ENCODE results near the gene AP5S1.

AP5S1 gene

DNA sequence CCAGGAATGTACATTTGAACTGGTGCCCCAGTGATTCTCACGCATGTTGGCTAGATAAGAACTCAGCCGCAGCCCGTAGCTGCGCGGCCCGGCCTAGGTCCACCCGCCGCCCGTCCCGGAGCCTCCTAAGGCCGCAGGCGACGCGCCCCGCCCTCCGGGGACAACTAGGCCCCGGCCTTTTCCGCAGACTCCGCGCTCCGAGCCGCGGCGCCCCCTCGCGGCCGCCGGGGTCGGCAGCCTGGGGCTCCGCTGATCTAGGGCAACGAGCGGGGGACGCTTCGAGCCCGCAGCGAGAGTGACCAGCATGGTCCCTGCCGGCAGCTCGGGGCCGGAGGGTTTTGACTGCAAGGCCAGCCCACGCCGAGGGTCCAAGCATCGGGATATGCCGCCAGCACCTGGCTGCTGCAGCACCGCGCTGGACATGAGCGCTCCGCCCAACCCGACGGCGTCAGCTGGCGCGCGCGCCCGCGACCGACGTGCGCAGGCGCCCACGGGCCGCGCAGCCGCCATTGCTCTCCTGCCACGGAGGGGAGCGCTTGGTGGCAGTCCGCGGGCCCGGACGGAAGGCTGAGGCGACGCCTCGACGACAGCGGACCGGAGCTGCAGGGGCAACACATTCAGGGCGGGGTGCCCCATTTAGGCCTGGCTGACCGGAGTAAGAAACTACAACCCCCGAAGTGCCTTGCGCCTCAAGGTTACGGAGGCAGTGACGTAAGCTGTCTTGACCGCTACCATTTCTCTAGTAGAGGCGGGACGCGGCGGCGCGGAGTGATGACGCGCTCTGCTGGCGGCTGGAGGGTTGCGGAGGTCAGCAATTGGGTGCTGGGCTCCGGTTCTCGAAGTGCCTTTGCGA, at the start of gene AP5S1:
Gene AP5S1 (plus strand): TSS at position 500 of the 853 bp plus-strand sequence. CDS start 1,571 bp downstream, outside the sequence.
- peak; percentile 85 for DNase-seq (ENCODE audit: extremely low read depth, low read depth)
- TF ChIP-seq, protein P1, sequence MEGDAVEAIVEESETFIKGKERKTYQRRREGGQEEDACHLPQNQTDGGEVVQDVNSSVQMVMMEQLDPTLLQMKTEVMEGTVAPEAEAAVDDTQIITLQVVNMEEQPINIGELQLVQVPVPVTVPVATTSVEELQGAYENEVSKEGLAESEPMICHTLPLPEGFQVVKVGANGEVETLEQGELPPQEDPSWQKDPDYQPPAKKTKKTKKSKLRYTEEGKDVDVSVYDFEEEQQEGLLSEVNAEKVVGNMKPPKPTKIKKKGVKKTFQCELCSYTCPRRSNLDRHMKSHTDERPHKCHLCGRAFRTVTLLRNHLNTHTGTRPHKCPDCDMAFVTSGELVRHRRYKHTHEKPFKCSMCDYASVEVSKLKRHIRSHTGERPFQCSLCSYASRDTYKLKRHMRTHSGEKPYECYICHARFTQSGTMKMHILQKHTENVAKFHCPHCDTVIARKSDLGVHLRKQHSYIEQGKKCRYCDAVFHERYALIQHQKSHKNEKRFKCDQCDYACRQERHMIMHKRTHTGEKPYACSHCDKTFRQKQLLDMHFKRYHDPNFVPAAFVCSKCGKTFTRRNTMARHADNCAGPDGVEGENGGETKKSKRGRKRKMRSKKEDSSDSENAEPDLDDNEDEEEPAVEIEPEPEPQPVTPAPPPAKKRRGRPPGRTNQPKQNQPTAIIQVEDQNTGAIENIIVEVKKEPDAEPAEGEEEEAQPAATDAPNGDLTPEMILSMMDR (IDR thresholded peaks at IDR 0.05; ENCODE audit: low read depth, low read length) = peak; percentile 68

DNA sequence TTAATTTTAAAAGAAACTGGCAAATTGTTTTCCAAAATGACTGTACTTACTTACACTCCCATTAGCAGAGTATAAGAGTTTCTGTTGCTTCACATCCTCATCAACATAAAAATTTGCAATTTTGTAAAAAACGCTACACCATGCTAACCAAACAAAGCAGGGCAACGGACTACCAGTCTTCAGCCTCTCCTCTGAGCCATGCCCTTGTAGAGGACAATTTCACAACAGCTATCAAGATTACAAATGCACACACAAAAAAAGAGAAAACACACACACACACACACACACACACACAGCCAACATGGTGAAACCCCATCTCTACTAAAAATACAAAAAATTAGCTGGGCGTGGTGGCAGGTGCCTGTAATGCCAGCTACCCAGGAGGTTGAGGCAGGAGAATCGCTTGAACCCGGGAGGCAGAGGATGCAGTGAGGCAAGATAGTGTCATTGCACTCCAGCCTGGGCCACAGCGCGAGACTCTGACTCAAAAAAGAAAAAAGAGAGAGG, 48.7 kb upstream of the AP5S1 start:
- TF ChIP-seq, protein P1 (IDR thresholded peaks at IDR 0.05; ENCODE audit: low read depth, low read length) = no peak

GRCh38 chr20:3775457-3776108, 44.8 kb upstream of the AP5S1 start:
- no peak for DNase-seq (ENCODE audit: extremely low read depth, low read depth)
- TF ChIP-seq, protein P1 (IDR thresholded peaks at IDR 0.05; ENCODE audit: low read depth, low read length) = no peak

More for the DNA sequence above, 48.7 kb upstream of the AP5S1 start:
- DNase-seq (ENCODE audit: extremely low read depth, low read depth) = no peak

- TF ChIP-seq, protein P1 (IDR thresholded peaks at IDR 0.05; ENCODE audit: low read depth, low read length) = no peak
- no peak for DNase-seq (ENCODE audit: extremely low read depth, low read depth)
Measured at GRCh38 chr20:3777381-3777715, 43.0 kb upstream of the AP5S1 start.

- DNase-seq (ENCODE audit: extremely low read depth, low read depth) = no peak
- TF ChIP-seq, protein P1 (IDR thresholded peaks at IDR 0.05; ENCODE audit: low read depth, low read length) = no peak
Measured at GRCh38 chr20:3777716-3778629, 42.4 kb upstream of the AP5S1 start.

- DNase-seq (ENCODE audit: extremely low read depth, low read depth) = no peak
- TF ChIP-seq, protein P1 (IDR thresholded peaks at IDR 0.05; ENCODE audit: low read depth, low read length) = no peak
Measured at GRCh38 chr20:3778976-3779375, 41.4 kb upstream of the AP5S1 start.

All from AG09319 (cell line).